HG02840 (cell line): Measurements from ENCODE around the gene ACAP2.
"Not testable (repeated sequence)": the region's sequence is repeated elsewhere in the genome, so short reads cannot be mapped to it uniquely, and the experiment has no call there.

Experiments
- ATAC-seq: cut with Tn5 transposase; IDR thresholded peaks from one replicate; pipeline ENCODE4 v1.9.1; 2021; ENCODE audit warnings: mild to moderate bottlenecking, moderate library complexity, moderate number of reproducible peaks; ENCODE audit not compliant: unreplicated experiment, low FRiP score

The ACAP2 gene

GRCh38 chr3:195296662-195297061, 146.2 kb downstream of the ACAP2 start:
- no peak for ATAC-seq

GRCh38 chr3:195291121-195291520, 151.7 kb downstream of the ACAP2 start:
- no peak for ATAC-seq

- not testable (repeated sequence) for ATAC-seq
Observed at GRCh38 chr3:195290643-195291042, 152.2 kb downstream of the ACAP2 start.

GRCh38 chr3:195286115-195286872, 156.5 kb downstream of the ACAP2 start:
- no peak for ATAC-seq

DNA sequence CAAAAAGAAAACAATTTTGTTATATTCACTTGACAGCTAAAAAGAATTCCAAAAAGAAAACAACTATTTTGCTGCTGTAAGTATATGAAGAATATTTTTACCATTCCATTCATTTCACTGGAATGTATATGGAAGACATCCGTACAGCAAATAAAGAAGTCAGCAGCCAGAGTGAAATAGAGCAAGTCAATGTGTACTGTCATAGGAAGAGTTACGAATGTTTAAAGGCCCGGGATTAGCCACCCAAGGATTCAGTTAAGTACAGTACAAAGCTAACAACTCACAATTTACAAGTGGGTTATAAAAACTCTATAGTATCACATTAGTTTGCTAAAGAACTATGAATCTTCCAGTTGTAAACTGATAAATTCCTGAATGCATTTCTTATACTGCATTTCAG, 157.4 kb downstream of the ACAP2 start:
- ATAC-seq: no peak

GRCh38 chr3:195284842-195285241, 158.0 kb downstream of the ACAP2 start:
- no peak for ATAC-seq

DNA sequence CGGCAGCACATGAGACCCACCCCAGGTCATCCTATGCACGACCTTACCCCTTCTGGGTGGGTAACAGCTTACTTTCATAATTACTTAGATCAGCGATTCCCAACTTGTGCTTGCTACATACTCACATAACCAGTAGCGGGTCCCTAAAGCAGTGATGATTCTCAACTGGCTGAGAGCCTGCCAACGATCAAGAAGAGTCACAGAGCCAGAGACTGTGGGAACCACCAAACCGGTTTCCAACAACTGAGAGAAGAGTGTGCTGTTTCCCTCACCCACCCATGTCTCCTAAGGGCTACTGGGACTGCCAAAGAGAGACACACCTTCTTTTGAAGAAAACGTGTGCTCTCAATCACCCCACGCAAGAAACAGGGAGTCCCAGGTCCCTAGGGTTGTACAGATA, 159.9 kb downstream of the ACAP2 start:
- no peak for ATAC-seq

GRCh38 chr3:195274259-195274966, 168.4 kb downstream of the ACAP2 start:
- no peak for ATAC-seq

DNA sequence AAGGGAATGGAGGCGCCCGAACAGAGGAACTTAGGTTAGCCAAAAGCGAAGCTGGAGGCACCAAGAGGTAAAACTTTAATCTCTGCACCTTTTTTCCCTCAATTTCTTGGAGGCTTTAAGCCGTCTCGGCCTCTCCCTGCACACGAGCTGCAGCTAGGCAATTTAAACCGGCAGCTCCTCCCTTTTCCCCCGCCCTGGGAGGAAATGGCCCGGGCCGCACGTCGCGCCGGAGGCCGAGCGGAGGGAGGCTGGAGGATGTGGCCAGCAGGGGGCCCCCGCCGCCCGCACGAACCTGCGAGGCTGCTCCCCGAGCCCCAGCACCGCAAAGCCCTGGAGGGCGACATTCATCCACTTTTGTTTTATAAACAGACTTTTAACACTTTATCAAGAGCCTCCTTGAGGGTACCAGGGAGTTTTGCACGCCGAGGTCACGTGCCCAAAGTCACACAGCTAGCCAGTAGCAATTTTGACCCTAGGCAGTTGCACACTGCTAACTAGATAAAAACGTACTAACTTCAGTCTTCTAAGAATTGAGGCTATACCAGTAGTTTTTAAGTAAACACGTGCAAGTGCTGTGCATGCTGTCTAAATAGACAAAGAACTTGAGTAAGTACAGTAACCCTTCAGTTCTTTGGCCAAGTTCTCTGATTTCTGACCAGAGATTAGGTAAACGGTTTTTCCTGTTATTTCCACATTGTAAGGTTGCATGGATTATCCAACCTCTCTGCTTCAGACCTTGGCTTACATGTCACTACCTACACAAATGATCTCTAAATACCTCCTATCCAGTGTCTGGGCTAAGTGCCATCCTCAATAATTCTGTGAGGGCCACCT, 171.2 kb downstream of the ACAP2 start:
- peak; percentile 76 for ATAC-seq

- ATAC-seq: peak; percentile 77
Observed at GRCh38 chr3:195270817-195271409, 171.9 kb downstream of the ACAP2 start, which contains the start of gene XXYLT1. Gene XXYLT1, minus strand, starts transcription at chr3:195271159. Its CDS starts 101 bp downstream, at chr3:195271058.

- ATAC-seq: peak; percentile 15
Observed at GRCh38 chr3:195270079-195270816, 172.6 kb downstream of the ACAP2 start.

DNA sequence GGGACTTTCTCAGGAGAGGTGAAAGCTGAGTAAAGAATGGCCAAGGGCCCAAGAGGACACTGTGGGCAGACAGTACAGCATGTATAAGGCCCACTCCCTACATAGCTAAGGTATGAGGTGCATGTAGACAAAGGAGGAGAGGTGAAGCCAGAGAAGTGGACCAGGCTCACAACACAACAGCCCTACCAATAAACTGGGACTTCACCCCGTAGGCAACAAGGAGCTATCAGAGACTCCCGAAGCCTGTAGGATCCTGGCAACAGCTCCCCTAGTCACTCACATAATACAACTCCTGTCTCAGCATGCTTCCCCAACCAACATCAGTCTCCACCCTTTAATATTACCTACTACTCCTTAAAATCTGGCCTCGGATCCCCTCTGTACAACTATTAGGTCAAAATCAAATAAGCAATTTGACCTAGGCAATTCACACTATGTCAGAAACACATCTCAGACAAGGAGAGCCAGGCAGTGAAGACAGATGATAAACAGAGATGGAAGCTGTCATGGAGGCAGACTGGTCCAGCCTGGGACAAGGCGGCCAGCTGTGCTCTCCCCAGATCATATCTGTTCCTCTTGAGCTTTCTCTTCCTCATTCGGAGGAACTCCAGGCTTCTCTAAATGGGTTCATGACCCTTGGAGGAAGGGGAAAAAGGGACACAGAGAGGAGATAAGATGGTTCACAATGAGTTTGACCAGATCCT, 173.3 kb downstream of the ACAP2 start:
- no peak for ATAC-seq

- ATAC-seq: no peak
Observed at GRCh38 chr3:195268576-195269309, 174.1 kb downstream of the ACAP2 start.

DNA sequence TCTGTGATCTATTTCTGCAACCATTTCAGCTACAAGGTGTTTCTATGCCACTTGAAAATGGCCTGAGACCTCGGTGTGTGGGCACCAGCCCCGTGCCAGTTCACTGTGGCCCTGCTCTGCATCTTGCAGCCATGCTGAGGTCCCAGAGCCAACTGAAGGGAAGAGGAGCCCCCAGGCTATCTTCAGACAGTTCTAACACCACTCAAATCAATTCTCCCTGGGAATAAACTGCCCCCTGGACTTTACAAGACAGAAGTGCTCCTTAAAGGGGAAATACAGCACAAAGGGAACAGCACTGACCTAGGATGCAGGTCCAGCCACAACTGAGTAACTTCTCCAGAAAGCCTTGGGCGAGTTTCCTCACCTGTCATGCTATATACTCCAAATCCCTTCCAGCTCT, 175.7 kb downstream of the ACAP2 start:
- no peak for ATAC-seq

- no peak for ATAC-seq
Observed at GRCh38 chr3:195266428-195266827, 176.4 kb downstream of the ACAP2 start.

DNA sequence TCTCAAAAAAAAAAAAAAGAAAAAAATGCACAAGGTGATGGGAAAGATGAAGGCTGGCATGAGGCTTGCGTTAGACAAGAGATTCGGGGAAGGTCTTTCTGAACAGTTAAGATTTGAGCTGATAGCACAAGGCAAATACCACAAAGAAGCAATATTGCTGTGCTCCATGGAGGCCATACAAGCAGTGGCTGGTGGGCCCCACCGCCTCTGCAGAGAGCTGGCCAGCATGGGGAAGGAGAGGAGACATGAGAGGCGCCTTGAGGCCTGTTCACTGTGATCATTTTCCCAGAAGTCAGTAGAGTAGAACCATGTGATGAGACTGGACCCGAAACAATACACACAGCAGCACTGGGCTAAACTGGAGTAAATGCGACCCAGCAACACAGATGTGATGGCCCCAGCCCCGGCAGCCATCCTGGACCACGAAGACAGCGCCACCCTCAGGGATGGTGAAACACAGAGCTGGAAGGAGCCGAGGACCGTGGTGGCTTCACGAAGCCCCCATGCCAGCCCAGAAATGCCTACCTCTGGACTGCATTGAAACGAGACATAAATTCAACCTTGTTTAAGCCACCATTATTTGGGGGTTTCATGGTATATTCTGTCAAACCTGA, 177.3 kb downstream of the ACAP2 start:
- ATAC-seq: no peak

DNA sequence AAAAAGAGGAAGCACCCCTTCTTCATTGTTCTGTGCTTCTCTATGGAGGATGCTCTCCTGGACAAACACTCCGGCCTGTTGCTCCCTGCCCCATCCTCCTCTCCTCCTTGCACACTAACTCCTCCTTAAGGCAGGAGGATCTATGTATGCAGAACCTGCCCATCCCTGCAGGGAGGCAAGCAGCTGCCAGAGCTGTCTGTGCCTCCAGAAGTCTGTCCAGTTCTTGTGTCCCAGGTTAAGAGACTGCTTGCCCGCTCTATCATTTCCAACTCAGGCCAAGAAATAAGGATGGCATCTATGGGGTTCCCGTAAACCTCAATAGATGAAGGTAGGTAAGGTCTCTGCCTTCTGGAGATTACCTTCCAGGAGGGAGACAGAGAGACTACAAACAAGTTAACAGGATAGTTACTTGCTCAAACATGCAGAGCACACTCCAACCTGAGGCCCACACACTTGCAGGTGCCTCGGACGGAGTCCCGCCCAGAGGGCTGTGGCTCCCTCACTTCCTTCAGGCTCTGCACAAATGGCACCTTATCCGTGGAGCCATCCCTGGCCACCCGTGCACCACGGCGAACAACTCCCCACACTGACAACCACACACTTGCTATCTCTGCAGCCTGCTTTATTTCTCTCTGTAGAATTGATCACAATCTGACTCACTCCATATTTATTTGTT, 178.8 kb downstream of the ACAP2 start:
- no peak for ATAC-seq
